SU-DHL-6 (cell line): ENCODE measurements around the gene LIPA.

Source experiments
- H2AFZ ChIP-seq: fragments of 200-600 bp; sonication (generic); 2 replicates; pipeline ENCODE4 v1.6.1; 2014; ENCODE audit warnings: low read depth, mild to moderate bottlenecking, moderate library complexity, mixed read lengths, antibody characterized with exemption, low read length; ENCODE audit not compliant: severe bottlenecking
- H3F3A ChIP-seq: fragments of 200-600 bp; shearing (Covaris generic); 2 replicates; pipeline ENCODE4 v1.6.0; 2016; ENCODE audit warnings: antibody characterized with exemption, mild to moderate bottlenecking; ENCODE audit not compliant: insufficient read depth
- H3K27ac ChIP-seq: fragments of 200-600 bp; sonication (generic); 2 replicates; pipeline ENCODE4 v1.5.1; 2016; ENCODE audit warnings: low read depth, mild to moderate bottlenecking, low read length, moderate library complexity, mixed read lengths
- H3K27me3 ChIP-seq: fragments of 200-600 bp; sonication (generic), shearing (Covaris generic); 2 replicates; pipeline ENCODE4 v1.6.0; 2014; ENCODE audit warnings: mild to moderate bottlenecking, low read length
- H3K36me3 ChIP-seq: fragments of 200-600 bp; sonication (generic); 2 replicates; pipeline ENCODE4 v1.6.1; 2014; ENCODE audit warnings: mild to moderate bottlenecking, low read length, mixed read lengths
- H3K4me2 ChIP-seq: fragments of 300-600, 200-600 bp; shearing (Covaris generic), sonication (generic); 2 replicates; pipeline ENCODE4 v1.6.0; 2014; ENCODE audit warnings: low read length, low read depth, mild to moderate bottlenecking; ENCODE audit not compliant: poor library complexity, severe bottlenecking
- H3K4me3 ChIP-seq: fragments of 200-600 bp; sonication (generic); 2 replicates; pipeline ENCODE4 v1.5.1; 2014; ENCODE audit warnings: antibody characterized with exemption, low read length, mild to moderate bottlenecking, mixed read lengths; ENCODE audit not compliant: insufficient read depth, poor library complexity, severe bottlenecking
- H3K79me2 ChIP-seq: fragments of 200-600 bp; sonication (generic); 2 replicates; pipeline ENCODE4 v1.6.1; 2014; ENCODE audit warnings: mild to moderate bottlenecking, low read length, moderate library complexity; ENCODE audit not compliant: insufficient read depth
- H3K9ac ChIP-seq: fragments of 200-600 bp; sonication (generic); 2 replicates; pipeline ENCODE4 v1.7.0; 2014; ENCODE audit warnings: mild to moderate bottlenecking, low read length
- H3K9me2 ChIP-seq: fragments of 200-600 bp; sonication (generic); replicated peaks from 2 replicates; pipeline ENCODE4 v1.6.1; 2014; ENCODE audit warnings: low read length; ENCODE audit not compliant: insufficient read depth
- H3K9me3 ChIP-seq: fragments of 200-600 bp; sonication (generic); 2 replicates; pipeline ENCODE4 v1.6.1; 2014; ENCODE audit warnings: low read length, mixed read lengths; ENCODE audit not compliant: insufficient read depth
- H4K20me1 ChIP-seq: fragments of 200-600 bp; sonication (generic); 2 replicates; pipeline ENCODE4 v1.6.1; 2014; ENCODE audit warnings: low read depth, mild to moderate bottlenecking, antibody characterized with exemption, low read length, moderate library complexity, mixed read lengths
- CTCF ChIP-seq: fragments of 200-600 bp; sonication (generic); IDR thresholded peaks from one replicate; pipeline ENCODE4 v1.5.1; 2017; ENCODE audit warnings: antibody characterized with exemption, mild to moderate bottlenecking, low read length, moderate library complexity; ENCODE audit not compliant: insufficient read depth, poor library complexity, severe bottlenecking
- EZH2phosphoT487 ChIP-seq: fragments of 200-600 bp; sonication (generic), shearing (Covaris generic); conservative IDR thresholded peaks from 2 replicates; pipeline ENCODE4 v1.6.1; 2018; ENCODE audit warnings: mild to moderate bottlenecking, antibody characterized with exemption, low read length, moderate library complexity, mixed read lengths

Gene LIPA

GRCh38 chr10:89224739-89225443 lies 26.7 kb downstream of the LIPA start:
- Histone ChIP-seq H4K20me1 (no peaks in the 10 kb centered on the region), H3F3A (no peaks in the 10 kb centered on the region), H3K4me2 (no peak overlapping the region), H3K4me3 (no peak overlapping the region), H3K9me2 (no peaks in the 10 kb centered on the region), H3K36me3 (no peaks in the 10 kb centered on the region), H3K27ac (no peak overlapping the region), H3K79me2 (no peaks in the 10 kb centered on the region), H2AFZ (no peak overlapping the region), H3K9me3 (no peaks in the 10 kb centered on the region), H3K9ac (no peak overlapping the region), H3K27me3 (no peaks in the 10 kb centered on the region)
- no peak for TF ChIP-seq CTCF
- no peak for TF ChIP-seq EZH2phosphoT487

DNA sequence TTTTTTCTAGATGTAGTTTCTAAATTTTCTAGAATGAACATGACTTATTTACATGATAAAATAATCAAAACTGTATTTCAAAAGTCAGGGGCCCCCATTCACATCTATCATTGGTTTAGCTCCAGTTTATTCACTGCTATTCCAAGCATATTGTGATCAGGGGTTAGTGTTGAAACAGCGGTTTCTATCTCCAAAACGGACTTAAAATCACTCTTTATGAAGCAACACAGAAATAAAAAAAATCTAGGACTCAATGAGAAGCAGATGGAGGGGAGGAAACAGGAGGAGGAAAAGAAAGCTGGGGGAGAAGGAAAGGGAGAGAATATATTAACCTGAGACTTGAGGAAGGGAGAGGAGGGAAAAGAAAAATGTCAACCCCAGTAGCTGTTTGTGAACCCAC lies 29.7 kb downstream of the LIPA start:
- Histone ChIP-seq H3K4me3 (no peak overlapping the region), H3K27ac (no peak overlapping the region), H3K4me2 (no peak overlapping the region), H4K20me1 (no peaks in the 10 kb centered on the region), H3K79me2 (no peaks in the 10 kb centered on the region), H3K9me2 (no peaks in the 10 kb centered on the region), H2AFZ (no peak overlapping the region), H3K36me3 (no peaks in the 10 kb centered on the region), H3K9ac (no peak overlapping the region), H3F3A (peaks cover 7% of the 10 kb centered on the region; the same call in 1 of the 2 replicates), H3K9me3 (no peaks in the 10 kb centered on the region), H3K27me3 (no peaks in the 10 kb centered on the region)
- TF ChIP-seq EZH2phosphoT487 (no peak), CTCF (no peak)

DNA sequence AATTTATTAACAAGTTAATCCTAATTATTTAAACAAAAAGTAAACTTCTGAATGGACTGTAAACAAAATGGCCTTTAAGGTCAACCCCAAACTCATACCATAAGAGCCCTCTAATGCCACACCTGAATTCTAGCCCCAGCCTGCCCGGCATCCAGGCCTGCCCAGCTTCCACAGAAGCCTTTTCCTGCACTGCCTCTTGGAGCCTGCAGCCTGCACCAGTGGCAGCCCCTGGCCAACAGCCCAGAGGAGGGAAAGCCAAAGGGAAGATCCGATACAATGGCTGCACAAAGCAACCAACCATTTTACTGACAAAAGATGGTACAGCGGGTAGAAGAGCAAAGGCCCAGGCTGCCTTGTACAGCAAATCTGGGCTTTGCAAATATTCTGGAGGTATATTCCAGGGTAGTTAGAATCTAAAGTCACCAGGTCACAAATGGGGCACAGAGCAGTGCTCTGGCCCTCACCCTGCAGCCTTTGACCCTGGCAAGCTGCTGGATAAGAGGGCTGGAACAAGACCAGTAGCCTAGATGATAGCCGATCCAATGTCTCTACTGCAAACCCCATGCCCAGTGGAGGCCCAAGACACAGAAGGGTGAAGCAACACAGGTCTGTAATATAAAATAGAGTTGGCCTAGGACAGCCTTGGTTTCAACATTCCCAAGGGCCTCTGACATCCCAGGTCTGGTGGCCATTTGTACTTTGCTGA lies 31.9 kb downstream of the LIPA start:
- H4K20me1 ChIP-seq = no peaks in the 10 kb centered on the region
- H3K9ac ChIP-seq = no peak overlapping the region
- H3F3A ChIP-seq = peaks cover 7% of the 10 kb centered on the region; the same call in 1 of the 2 replicates
- H3K27ac ChIP-seq = no peak overlapping the region
- TF ChIP-seq CTCF (no peak), EZH2phosphoT487 (no peak)
- no peak overlapping the region for H2AFZ ChIP-seq
- no peak overlapping the region for H3K4me3 ChIP-seq
- H3K27me3 ChIP-seq = no peaks in the 10 kb centered on the region
- H3K79me2 ChIP-seq = no peaks in the 10 kb centered on the region
- H3K9me2 ChIP-seq = no peaks in the 10 kb centered on the region
- H3K36me3 ChIP-seq = no peaks in the 10 kb centered on the region
- no peak overlapping the region for H3K4me2 ChIP-seq
- H3K9me3 ChIP-seq = no peaks in the 10 kb centered on the region
